ENCODE data around the gene SAMD14.

SAMD14 gene

GRCh38 chr17:50165066-50165465, 35.1 kb upstream of the SAMD14 start:
- no peak for DNase-seq

DNA sequence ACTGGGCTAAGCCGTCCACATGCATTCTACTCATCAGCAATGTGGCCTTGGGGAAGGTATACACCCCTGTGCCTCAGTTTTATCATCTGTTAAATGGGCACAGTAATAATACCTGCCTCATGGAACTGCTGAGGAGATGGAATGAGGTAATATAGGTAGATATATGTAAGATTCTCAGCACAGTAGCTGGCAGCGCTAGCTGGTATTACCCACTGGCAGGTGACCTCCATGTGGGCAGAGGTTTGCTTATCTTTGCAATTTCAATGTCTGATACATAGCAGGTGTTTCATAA, 34.7 kb upstream of the SAMD14 start:
- DNase-seq: no peak

DNA sequence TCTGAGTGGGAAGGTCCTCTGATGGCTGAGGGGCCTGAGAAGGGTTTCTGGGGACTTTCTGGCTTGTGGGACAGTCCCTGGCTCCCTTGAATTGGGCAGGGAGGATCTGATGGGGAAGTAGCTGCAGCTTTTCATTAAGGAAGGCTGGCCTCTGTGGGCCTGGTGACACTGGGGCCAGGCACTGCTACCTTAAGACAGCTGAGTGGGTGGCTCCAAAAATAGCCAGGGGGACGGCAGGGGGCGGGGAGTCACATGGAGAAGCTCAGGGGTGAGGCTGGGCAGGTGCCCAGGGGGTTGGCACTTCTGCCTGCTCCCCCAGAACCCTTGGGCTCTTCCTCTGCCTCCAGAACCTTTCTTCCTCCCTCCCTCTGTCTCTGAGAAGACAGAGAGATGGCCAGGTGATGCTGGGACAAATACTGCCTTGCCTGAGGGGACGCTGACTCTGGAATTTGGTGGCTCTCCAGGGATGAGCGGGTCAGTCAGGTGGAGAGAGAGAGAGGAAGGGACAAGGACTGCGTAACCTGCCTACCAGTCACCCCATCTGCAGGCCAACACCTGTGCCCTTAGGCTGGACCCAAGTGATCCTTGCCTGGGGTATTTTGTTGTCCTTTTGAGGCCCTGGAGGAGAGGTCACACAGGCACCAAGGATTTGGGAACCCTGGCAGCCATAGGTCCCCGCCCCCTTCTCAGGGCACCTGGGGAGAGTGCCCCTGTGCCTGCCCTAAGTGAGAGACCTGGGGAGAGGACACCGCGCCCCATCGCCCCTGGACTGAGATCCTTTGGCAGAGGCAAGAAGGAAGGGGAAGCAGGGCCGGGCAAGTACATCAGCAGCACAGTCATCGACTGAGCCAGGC, 34.1 kb upstream of the SAMD14 start:
- no peak for DNase-seq

- DNase-seq: no peak
Observed at GRCh38 chr17:50162466-50163254, 32.7 kb upstream of the SAMD14 start.

- no peak for DNase-seq
Observed at GRCh38 chr17:50161911-50162288, 31.9 kb upstream of the SAMD14 start.

GRCh38 chr17:50161023-50161910, 31.3 kb upstream of the SAMD14 start:
- DNase-seq: peak; percentile 84

GRCh38 chr17:50157891-50158290, 27.9 kb upstream of the SAMD14 start:
- no peak for DNase-seq

- DNase-seq: no peak
Observed at GRCh38 chr17:50155115-50155819, 25.3 kb upstream of the SAMD14 start.

- no peak for DNase-seq
Observed at GRCh38 chr17:50154604-50155003, 24.6 kb upstream of the SAMD14 start.

GRCh38 chr17:50153650-50154575, 24.0 kb upstream of the SAMD14 start:
- no peak for DNase-seq

DNA sequence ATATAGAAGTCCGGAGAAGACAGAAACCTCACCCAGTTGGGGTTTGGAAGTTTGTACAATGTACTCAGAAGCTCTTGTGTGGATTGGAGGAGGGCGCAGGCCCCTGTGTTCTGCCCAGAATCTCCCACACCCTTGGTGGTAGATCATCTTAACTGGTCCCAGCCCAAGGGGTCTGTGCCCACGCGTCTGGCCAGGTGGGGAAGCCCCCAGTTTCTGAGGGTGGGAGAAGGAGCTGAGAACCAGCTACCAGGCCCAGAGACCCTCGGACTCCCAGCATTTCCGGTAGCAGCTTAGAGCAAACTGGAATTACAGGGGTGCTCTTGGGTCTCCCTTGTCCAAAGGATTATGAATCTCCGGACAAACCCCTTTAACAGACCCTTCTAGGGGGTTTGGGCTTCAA, 22.8 kb upstream of the SAMD14 start:
- DNase-seq: no peak

- DNase-seq: no peak
Observed at GRCh38 chr17:50151937-50152547, 22.1 kb upstream of the SAMD14 start.

GRCh38 chr17:50151041-50151936, 21.3 kb upstream of the SAMD14 start:
- peak; percentile 30 for DNase-seq

DNA sequence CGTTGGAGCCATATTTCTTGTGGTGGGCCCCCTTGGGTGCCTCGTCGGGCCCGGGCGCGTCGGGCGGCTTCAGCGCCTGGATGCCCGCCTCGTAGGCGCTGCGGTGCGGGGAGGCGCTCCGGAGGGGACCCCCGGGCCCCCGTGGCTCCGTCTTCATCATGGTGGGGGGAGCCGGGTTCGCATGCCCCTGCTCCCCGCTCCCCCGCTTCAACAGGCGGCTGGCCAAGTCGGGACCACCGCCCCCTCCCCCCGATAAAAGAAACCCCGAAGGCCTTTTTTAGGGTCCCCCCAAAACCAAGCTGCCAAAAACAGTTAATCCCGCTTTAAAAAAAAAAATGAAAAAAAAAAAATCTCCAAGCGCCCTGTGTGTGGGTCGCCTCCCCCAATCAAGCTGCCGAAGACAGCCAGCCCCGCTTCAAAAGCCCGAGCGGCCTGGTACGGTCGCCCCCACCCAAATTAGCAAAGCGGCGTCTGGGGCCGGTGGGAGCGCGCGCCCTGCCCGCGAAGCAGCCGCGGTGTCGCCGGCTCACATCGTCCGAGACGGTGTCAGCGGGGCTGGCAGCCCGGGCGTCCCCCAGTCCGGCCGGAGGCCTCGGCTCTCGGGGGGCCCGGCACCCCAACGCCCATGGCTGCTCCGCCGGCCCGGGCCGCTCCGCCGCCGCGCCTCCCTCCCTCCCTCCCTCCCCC, 20.5 kb upstream of the SAMD14 start, which contains the start of gene PPP1R9B:
Gene PPP1R9B (minus strand): TSS at position 324 of the 687 bp plus-strand sequence. CDS start 164 bp downstream, at position 160.
- DNase-seq: no peak

DNA sequence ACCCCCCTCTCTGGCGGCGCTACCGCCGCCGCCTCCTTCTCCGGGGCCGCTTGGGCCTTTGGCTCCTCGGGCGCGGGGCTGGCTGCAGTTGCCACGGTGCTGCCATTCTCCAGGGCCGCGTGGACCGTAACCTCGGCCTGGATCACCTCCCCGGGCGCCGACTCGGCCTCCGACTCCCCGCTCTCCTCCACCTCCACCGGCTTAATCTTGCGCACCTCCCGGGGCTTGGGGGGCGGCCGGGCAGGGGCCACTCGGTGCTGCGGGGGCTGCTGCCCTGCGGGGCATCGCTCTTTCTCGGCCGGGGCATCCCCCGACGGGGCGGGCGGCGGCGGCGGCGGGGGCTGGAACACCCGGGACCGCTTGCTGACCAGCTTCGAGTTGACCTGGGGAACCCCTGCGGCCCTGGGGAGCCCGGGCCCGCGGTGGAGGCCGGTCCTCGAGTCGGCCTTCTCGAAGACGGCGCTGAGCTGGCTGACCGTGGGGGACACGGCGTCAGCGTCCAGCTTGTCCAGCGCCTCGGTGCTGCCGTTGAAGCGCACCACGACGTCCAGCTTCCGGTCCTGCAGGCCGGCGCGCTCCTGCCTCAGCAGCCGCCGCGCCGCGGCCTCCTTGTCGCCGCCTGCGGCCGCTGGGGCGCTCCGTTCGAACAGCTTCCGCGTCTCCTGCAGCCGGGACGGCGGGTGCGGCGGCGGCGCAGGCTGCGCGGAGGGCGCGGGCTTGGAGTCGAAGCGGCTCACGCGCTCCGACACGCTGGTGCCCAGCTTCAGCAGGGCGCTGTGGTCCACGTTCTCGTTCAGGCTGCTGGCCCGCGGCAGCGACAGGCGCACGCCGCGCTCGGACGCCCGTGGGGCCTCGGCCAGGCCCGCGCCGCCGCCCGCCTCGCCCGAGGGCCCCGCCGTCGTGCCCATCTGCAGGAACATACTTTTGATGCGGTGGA, 19.7 kb upstream of the SAMD14 start:
- DNase-seq: no peak

DNA sequence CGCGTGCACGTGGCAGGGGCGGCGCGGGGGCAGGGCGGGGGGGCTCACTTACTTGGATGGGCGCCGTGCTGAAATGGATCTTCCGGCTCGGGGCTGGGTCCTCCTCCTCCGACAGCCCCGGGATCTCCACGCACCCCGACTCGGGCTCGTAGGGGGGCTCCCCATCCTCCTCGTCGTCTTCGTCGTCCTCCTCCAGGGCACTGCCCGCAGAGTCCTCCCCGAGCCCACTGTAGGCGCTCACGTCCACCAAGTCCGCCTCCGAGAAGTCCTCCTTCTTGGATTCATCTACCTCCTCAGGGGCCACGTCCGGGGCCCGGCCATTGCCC, 19.1 kb upstream of the SAMD14 start:
- no peak for DNase-seq

- DNase-seq: no peak
Observed at GRCh38 chr17:50148226-50149090, 18.5 kb upstream of the SAMD14 start.
